GM19467 (cell line): ENCODE measurements around the gene SUPT3H.

Experiments
- ATAC-seq: cut with Tn5 transposase; IDR thresholded peaks from one replicate; pipeline ENCODE4 v1.9.1; 2021; ENCODE audit warnings: mild to moderate bottlenecking, moderate library complexity; ENCODE audit not compliant: unreplicated experiment

The SUPT3H gene

DNA sequence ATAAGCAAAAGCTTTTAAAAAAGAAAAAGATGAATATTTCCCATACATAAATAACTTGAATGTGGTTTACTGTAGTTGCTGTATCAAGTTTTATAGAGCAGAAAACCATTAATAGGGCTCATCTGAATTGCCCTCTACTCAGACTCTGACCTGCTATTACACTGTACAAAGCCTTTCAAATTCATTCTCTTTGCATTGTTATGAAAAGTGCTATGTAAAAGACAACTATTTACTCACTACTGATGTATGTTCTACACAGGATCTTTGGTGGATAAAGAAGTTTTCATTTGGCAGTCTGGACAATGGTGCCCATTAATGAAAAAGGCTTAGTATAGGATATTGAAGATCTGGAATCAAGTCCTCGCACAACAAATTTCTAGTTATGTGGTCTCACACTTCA lies 248.7 kb downstream of the SUPT3H start:
- ATAC-seq: no peak

DNA sequence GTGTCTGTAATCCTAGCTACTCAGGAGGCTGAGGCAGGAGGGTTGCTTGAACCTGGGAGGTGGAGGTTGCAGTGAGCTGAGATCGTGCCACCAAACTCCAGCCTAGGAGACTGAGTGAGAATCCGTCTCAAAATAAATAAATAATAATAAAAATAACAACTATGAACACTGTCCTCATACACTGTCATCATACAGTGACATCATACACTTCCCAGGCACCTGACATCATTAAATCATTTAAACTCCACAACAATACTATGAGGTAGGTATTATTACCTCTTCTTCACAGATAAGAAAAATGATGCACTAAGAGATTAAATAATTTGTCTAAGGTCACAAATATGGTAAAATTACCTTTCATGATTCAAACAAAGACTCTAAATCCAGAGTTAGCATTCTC lies 250.5 kb downstream of the SUPT3H start:
- ATAC-seq: no peak

- no peak for ATAC-seq
Observed at GRCh38 chr6:45126033-45126432, 251.7 kb downstream of the SUPT3H start.

GRCh38 chr6:45123023-45123422 lies 254.7 kb downstream of the SUPT3H start:
- no peak for ATAC-seq

DNA sequence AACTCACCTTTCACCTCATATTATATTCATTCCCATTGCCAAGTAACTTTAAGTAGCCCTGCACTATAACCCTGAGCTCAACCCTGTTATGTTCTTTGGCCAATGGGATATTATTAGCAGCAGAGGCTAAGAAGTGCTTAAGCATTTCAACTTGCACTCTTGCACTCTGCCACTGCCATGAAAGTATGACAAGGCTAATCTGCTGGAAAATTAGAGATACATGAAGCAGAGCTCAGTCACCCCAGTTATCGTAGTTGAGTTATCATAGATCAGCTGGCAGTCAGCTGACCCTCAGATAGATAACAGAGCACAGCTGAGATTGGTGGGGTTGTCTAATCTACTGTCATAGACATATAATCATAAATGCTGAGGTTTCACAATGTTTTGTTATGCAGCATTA lies 259.0 kb downstream of the SUPT3H start:
- ATAC-seq: no peak

DNA sequence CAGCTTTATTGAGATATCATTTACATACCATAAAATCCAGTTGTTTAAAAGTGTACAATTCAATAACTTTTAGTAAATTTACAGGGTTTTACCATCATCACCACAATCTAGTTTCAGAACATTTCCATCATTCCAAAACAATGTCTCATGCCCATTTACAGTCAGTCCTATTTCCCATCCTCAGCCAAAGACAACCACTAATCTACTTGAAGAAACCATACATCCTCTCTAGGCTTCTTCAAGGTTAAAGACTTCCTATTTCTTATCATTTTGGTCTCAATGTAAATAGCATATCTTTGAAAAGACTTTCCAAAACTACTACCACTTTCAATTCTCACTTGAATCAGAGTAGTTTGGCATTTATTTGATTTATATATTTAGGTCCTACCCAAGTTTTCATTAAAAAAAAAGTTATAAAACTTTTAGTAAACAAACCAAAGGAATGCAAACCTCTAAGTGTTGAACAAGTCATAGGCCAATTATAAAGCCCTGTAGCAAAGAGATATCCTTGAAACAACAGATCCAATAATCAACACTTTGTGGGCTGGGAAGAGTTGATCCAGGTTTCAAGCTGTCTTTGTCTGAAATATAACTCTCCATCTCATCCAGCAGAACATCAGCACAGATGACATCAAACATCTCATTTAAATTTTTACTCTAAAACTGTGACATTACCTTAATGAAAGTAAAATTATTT lies 260.9 kb downstream of the SUPT3H start:
- ATAC-seq: no peak

- ATAC-seq: no peak
Observed at GRCh38 chr6:45115696-45116095, 262.0 kb downstream of the SUPT3H start.

DNA sequence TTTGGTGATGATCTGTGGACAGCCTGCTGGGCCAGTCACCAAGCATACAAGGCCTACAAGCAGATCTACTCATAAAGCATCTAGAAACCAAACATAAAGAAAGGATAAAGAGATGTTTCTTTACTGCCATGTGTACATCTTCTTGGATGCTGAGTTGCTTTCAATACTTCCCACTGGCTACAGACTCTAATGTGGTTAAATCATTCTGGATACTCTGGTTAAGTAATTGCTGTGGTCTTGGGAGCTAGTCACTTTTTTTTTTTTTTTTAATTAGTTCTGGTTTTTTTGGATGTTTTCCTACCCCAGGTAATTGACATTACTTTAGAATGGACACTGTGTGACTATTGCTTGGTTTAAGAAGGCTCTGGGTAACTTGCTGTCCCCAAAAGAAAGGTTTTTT lies 265.0 kb downstream of the SUPT3H start:
- no peak for ATAC-seq

DNA sequence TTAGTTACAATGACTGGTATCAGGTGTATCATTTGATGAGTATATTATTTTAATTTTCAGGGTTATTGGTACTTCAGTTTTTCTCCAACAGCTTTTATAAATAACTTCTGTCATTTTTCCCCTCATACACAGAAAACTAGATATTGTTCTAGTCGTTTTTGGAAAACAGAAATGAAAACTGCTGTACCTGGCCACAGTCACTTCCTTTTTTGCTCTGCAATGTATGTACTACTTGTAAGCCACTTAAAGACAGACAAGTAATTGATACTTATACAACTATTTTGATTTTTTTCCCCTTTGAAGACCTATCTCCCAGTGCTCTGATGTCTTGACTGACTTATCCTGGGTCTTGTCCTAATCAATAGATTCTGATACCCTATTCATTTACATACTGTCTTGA lies 268.2 kb downstream of the SUPT3H start:
- ATAC-seq: no peak

- ATAC-seq: no peak
Observed at GRCh38 chr6:45105170-45105820, 272.4 kb downstream of the SUPT3H start.

DNA sequence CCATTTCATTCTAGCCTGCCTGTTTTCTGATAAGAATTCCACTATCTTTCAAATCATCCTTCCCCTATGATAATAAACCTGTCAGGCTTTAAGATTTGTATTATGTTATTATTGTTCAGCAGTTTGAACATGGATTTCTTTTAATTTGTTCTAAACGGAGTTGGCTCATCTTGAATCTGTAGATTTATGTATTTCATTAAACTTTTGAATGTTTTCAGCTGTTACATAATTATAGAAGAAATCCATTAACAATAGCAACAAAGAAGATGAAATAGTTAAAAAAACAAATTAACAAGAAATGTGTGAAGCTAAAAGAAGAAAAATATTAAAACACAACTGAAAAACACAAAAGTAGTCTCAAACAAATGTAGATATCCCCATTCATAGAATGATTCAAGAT lies 273.3 kb downstream of the SUPT3H start:
- ATAC-seq: no peak

DNA sequence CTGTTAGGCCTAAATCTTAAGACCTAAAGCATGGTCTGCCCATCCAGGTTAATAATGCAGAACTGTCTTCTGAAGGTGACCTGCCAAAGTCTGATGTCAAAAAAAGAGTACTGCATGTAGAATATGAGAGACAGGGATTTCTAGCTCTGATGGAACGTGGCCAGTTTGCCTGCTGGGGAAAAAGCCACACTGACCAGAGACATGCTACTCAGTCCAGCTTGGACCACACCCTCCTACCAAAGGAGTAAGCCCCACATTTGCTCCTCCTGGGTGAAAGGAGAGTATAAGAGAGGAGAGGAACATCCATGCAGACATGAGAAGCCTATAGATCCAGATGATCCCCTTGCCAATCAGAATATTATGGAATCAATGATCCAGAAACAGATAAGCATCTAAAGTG lies 279.5 kb downstream of the SUPT3H start:
- no peak for ATAC-seq

GRCh38 chr6:45094831-45095230 lies 282.9 kb downstream of the SUPT3H start:
- ATAC-seq: no peak

DNA sequence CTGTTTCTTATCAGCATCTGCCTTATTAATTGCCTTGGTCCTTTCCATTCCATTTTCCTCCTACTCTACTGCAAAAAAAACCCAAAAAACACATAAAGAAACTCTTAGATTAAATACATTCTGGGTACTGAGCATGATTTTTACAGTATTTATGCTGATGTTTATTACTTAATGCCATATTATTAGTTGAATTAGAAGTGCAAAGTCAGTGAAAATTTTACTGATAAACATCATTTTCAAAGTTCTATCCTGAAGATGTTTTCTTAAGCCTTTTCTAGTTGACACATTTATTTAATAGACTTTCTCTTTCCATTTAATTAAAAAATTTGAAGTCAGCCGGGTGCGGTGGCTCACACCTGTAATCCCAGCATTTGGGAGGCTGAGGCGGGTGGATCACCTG lies 285.6 kb downstream of the SUPT3H start:
- ATAC-seq: no peak

DNA sequence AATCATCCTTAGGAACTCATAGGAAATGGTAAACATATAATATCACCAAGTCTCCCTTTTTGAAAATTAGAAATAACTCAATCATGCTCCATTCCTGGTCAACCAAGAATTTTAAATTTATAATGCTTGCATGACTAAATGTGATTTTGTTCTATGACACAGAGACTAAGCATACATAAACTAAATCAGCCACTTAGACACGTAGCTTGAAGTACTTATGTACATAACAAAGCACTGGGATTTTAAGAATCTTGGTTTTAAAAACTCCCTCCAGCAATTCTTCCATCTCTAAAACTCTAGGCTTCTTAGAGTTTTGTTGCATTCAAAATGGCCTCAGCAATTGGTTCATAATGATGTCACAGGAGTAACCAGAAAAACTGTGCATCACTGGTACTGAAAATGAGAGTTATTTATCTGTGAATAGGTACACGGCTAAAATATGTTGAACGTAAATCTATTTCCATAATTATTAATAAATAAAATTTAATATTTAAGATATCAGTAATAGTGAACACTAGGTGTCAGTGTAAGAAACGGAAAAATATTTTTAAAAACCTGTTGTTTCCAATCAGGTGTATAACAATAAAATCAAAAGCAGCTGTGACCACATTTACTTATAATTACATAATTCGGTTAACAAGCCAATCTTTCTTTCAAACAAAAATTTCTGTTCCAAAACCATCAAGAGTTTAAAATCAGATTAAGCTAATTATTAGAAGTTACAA lies 291.2 kb downstream of the SUPT3H start:
- no peak for ATAC-seq

DNA sequence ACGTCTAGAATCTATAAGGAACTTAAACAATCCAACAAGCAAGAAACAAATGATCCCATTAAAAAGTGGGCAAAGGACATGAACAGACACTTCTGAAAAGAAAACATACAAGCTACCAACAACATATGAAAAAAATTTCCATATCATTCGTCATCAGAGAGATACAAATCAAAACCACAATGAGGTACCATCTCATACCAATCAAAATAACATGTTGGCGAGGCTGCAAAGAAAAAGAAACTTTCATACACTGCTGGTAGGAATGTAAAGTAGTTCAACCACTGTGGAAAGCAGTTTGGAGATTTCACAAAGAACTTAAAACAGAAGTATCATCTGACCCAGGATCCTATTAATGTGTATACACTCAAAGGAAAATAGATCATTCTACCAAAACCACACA lies 293.5 kb downstream of the SUPT3H start:
- no peak for ATAC-seq

DNA sequence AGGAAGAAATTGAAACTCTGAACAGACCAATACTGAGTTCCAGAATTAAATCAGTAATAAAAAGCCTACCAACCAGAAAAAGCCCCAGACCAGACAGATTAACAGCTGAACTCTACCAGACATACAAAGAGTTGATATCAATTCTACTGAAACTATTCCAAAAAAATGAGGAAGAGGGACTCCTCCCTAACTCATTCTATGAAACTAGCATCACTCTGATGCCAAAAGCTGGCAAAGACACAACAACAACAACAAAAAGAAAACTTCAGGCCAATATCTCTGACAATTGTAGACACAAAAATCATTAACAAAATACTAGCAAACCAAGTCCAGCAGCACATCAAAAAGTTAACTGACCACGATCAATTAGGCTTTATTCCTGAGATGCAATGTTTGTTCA lies 295.6 kb downstream of the SUPT3H start:
- no peak for ATAC-seq

GRCh38 chr6:45081634-45082033 lies 296.1 kb downstream of the SUPT3H start:
- ATAC-seq: no peak

GRCh38 chr6:45078432-45078831 lies 299.3 kb downstream of the SUPT3H start:
- no peak for ATAC-seq

DNA sequence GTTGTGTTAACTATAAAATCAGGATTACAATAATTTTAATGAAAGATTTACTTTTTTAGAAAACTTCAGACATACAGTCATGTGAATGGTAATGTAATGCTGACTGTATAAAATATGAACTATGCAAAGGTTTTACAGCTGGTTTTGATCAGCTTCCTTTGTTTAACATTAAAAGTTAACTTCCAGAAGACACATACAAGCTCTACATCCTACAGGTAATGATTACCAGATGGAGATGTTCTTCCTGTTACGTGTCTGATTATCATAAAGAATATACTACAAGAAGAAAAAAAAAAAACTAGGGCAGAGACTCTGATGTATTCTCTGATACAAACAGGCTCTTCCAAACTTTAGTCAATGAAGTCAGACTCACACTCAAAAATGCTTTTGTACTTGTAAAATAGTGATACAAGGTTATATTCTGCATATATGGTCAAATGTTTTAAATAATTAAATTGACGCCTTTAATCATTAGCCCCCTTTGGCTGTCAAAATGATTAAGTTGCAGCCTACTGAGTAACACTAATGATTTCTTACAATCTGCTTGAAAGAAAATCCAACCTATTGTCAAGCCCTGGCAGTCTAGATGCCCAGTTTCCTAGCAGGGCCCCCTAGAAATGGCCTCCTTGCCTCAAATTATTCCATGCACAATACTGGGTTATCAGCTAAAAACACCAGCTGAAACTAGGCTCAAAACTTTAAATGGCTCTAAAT lies 301.4 kb downstream of the SUPT3H start:
- no peak for ATAC-seq

- ATAC-seq: no peak
Observed at GRCh38 chr6:45075246-45075645, 302.5 kb downstream of the SUPT3H start.

DNA sequence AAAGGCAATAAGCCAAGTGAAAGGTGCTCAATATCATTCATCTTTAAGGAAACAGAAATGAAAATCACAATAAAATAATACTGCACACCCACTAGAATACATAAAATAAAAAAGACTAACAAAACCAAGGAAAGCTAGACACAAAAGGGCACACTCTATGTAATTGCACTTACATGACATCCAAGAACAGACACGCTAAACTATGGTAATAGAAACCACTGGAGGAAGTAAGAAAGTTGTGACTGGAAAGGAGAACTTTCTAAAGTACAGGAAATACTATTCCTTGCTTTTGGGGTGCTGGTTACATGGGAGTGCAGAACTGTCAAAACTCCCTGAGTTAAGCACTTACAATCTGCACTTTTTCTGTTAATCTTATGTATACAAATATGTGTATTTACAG lies 303.3 kb downstream of the SUPT3H start:
- no peak for ATAC-seq
